Sigmoid colon (tissue), 4 donors: ENCODE measurements around the gene GPC1.

ENCODE experiments used
- EP300 ChIP-seq, 4 donors: sonication (generic); formaldehyde crosslinking; IDR thresholded peaks; one replicate each; pipeline ENCODE4 v1.6.1; 2017; ENCODE audit warnings: antibody characterized with exemption in 4 of 4
- POLR2A ChIP-seq, 2 donors: fragments of 450-650 bp; IDR thresholded peaks; one replicate each; pipeline ENCODE4 v1.6.1; 2016; ENCODE audit warnings: antibody characterized with exemption in 2 of 2, mild to moderate bottlenecking in 2 of 2, moderate library complexity in 2 of 2
- POLR2AphosphoS5 ChIP-seq, 4 donors: sonication (generic); formaldehyde crosslinking; IDR thresholded peaks; one replicate each; pipeline ENCODE4 v1.6.1; 2017; ENCODE audit warnings: antibody characterized with exemption in 4 of 4
- TF ChIP-seq, protein P1 (sequence below), 4 experiments: fragments of 450-650 bp in 3 of 4; fragments of 200-600 bp in 1 of 4; IDR thresholded peaks; one replicate each; pipeline ENCODE4 v1.5.1; 2016 to 2019; ENCODE audit warnings: antibody characterized with exemption in 4 of 4, mild to moderate bottlenecking in 3 of 4, moderate library complexity in 2 of 4

DNA sequence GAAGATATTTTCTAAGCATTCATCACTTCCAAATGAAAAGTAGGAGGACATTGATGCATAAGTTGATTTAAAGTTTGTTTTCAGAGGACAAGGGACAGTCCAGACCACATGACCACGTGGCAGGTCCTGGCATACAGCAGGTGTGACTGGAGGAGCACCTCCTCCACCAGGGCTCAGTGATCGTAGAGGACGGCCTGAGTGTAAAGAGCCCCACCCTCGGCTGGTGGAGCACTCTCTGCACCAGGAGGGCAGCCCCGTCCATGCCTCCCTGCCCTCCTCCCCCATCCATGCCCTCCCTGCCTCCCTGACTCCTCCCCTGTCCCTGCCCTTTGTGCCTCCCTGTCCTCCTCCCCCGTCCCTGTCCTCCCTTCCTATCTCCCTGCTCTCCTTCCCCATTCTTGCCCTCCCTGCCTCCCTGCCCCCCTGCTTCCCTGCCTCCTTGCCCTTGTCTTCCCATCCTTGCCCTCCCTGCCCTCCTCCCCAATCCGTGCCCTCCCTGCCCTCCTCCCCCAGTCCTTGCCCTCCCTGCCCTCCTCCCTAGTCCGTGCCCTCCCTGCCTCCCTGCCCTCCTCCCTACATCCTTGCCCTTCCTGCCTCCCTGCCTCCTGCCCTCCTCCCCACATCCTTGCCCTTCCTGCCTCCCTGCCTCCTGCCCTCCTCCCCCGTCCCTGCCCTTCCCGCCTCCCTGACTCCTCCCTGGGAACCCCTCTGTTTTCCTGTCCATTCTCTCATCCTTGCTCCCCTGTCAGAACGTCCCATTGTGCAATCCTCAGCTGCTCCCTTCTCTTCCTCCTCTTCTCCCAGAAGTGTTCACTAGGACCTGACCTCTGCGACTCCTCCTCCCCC, 74.4 kb downstream of the GPC1 start:
- TF ChIP-seq POLR2A (IDR thresholded peaks at IDR 0.05) (no peak), POLR2AphosphoS5 (IDR thresholded peaks at IDR 0.05) (no peak), EP300 (IDR thresholded peaks at IDR 0.05) (no peak)
- TF ChIP-seq, protein P1, sequence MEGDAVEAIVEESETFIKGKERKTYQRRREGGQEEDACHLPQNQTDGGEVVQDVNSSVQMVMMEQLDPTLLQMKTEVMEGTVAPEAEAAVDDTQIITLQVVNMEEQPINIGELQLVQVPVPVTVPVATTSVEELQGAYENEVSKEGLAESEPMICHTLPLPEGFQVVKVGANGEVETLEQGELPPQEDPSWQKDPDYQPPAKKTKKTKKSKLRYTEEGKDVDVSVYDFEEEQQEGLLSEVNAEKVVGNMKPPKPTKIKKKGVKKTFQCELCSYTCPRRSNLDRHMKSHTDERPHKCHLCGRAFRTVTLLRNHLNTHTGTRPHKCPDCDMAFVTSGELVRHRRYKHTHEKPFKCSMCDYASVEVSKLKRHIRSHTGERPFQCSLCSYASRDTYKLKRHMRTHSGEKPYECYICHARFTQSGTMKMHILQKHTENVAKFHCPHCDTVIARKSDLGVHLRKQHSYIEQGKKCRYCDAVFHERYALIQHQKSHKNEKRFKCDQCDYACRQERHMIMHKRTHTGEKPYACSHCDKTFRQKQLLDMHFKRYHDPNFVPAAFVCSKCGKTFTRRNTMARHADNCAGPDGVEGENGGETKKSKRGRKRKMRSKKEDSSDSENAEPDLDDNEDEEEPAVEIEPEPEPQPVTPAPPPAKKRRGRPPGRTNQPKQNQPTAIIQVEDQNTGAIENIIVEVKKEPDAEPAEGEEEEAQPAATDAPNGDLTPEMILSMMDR (IDR thresholded peaks at IDR 0.05): no peak
